ENCODE results near the gene RFWD3.
"Not testable (repeated sequence)": the region's sequence is repeated elsewhere in the genome, so short reads cannot be mapped to it uniquely, and the experiment has no call there.

The RFWD3 gene

GRCh38 chr16:74666425-74667254 is at the start of gene RFWD3:
TSS of gene RFWD3 (minus strand) at chr16:74666877. CDS start at chr16:74661449, 5,428 bp downstream.
- DNase-seq, result peak; percentile 100

GRCh38 chr16:74716355-74716754 is 49.7 kb upstream of the RFWD3 start:
- DNase-seq, result no peak

GRCh38 chr16:74713876-74714275 is 47.2 kb upstream of the RFWD3 start:
- no peak for DNase-seq

- DNase-seq, result no peak
Observed at GRCh38 chr16:74713325-74713724, 46.6 kb upstream of the RFWD3 start.

GRCh38 chr16:74711938-74712337 is 45.3 kb upstream of the RFWD3 start:
- no peak for DNase-seq

- no peak for DNase-seq
Observed at GRCh38 chr16:74710401-74710800, 43.7 kb upstream of the RFWD3 start.

- peak; percentile 85 for DNase-seq
Observed at GRCh38 chr16:74709441-74709877, 42.8 kb upstream of the RFWD3 start.

GRCh38 chr16:74700438-74701225 is 34.0 kb upstream of the RFWD3 start, which contains the start of gene MLKL:
TSS of gene MLKL (minus strand) at chr16:74700862. CDS start at chr16:74695757, 5,105 bp downstream.
- peak; percentile 80 for DNase-seq

- DNase-seq, result peak; percentile 47
Observed at GRCh38 chr16:74700116-74700437, 33.4 kb upstream of the RFWD3 start.

GRCh38 chr16:74699666-74700065 is 33.0 kb upstream of the RFWD3 start:
- peak; percentile 28 for DNase-seq

- peak; percentile 9 for DNase-seq
Observed at GRCh38 chr16:74698222-74698621, 31.5 kb upstream of the RFWD3 start.

- peak; percentile 95 for DNase-seq
Observed at GRCh38 chr16:74695450-74696422, 29.1 kb upstream of the RFWD3 start.

GRCh38 chr16:74691093-74691855 is 24.6 kb upstream of the RFWD3 start:
- no peak for DNase-seq

GRCh38 chr16:74682556-74682955 is 15.9 kb upstream of the RFWD3 start:
- DNase-seq, result no peak

- DNase-seq, result no peak
Observed at GRCh38 chr16:74680681-74681080, 14.0 kb upstream of the RFWD3 start.

- DNase-seq, result no peak
Observed at GRCh38 chr16:74679983-74680382, 13.3 kb upstream of the RFWD3 start.

GRCh38 chr16:74677868-74678267 is 11.2 kb upstream of the RFWD3 start:
- DNase-seq, result no peak

- DNase-seq, result no peak
Observed at GRCh38 chr16:74673876-74674275, 7.2 kb upstream of the RFWD3 start.

- not testable (repeated sequence) for DNase-seq
Observed at GRCh38 chr16:74668877-74669276, 2.2 kb upstream of the RFWD3 start.

GRCh38 chr16:74667255-74667700 is 601 bp upstream of the RFWD3 start:
- peak; percentile 67 for DNase-seq

- no peak for DNase-seq
Observed at GRCh38 chr16:74666010-74666421, 661 bp downstream of the RFWD3 start.

- DNase-seq, result no peak
Observed at GRCh38 chr16:74661064-74661463, 5.6 kb downstream of the RFWD3 start.

Data from hematopoietic multipotent progenitor cell treated with erythropoietin and hydrocortisone succinate and interleukin-3 and kit ligand, for 6 days (in vitro differentiated cells).